PC-9 (cell line): Measurements from ENCODE around the gene PTPN1.

ENCODE experiments used
- CTCF ChIP-seq: fragments of 200-600 bp; sonication (generic); conservative IDR thresholded peaks from 2 replicates; pipeline ENCODE4 v1.6.1; 2017; ENCODE audit warnings: mixed run types, antibody characterized with exemption, mild to moderate bottlenecking, moderate library complexity
- EZH2 ChIP-seq: fragments of 200-600 bp; sonication (generic); IDR thresholded peaks from 2 replicates; pipeline ENCODE4 v1.8.0; 2017; ENCODE audit warnings: antibody characterized with exemption, low read depth

- TF ChIP-seq CTCF (no peak), EZH2 (no peak)
These were observed 84.0 kb downstream of the PTPN1 start for GRCh38 chr20:50594231-50594590.
